MV-4-11 (cell line): ENCODE results near the gene PDE4DIP.
"Not testable (repeated sequence)": the region's sequence is repeated elsewhere in the genome, so short reads cannot be mapped to it uniquely, and the experiment has no call there.

Experiments
- DNase-seq: peaks from one replicate; lab custom pipeline; 2025; lab: John Stamatoyannopoulos, UW

The PDE4DIP gene

DNA sequence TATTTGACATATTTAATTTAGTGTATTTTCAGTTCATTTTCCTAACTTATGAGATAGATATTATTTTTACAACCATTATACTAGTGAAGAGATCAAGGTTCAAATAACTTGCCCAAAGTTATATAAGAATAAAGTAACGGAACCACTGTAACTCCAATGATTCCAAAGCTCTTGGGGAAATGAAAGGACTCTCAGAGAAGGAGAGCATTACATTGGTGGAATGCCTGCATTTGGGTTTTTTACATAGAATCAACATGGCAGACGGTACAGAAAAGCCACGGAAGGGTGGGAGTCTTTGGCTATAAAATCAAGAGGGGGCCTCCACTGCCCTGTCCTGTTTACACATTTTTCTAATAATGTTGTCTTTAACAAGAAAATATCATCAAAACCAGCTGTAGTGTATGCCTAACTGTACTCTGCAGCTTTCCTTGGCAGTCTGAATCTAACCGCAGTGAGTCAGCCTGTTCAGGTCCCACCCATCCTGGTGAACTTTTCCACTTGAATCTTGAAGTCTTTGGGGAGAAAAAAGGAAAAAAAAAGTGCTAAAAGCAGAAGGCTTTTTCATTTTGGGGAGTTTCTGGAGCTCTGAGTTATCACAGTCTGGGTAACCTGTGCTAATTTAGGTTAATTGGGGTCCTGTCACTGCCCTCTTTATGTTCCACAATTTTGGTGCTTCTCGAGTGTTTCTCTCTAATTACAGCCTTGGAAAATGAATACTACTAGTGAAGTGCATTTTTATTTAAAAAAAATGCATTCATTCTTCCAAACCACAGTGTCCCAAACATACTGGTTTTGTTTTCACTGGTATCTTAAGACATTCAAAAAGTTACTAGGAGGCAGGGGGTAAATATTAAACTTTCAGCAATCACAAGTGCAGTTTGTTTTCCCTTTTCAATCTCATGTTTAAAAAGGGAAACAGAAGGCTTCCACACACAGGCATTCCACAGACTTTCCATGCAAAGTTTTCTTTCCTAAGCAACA is 30.5 kb downstream of the PDE4DIP start:
- DNase-seq, result not testable (repeated sequence)

GRCh38 chr1:148879812-148880416 is 35.7 kb downstream of the PDE4DIP start:
- not testable (repeated sequence) for DNase-seq

DNA sequence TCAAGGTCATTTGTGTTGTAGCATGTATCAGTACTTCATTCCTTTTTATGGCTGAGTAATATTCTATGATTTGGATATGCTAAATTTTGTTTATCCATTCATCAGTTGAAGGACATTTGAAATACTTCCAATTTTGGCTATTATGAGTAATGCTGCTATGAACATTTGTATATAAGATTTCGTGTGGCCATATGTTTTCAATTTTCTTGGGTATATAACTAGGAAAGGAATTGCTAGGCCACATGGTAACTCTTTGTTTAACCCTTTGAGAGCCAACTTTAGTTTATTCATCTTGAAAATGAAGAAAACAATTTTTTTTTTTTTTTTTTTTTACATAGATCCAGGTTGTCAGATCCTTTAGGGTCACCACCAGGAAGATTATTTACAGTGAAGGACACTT is 37.0 kb downstream of the PDE4DIP start:
- DNase-seq, result not testable (repeated sequence)

DNA sequence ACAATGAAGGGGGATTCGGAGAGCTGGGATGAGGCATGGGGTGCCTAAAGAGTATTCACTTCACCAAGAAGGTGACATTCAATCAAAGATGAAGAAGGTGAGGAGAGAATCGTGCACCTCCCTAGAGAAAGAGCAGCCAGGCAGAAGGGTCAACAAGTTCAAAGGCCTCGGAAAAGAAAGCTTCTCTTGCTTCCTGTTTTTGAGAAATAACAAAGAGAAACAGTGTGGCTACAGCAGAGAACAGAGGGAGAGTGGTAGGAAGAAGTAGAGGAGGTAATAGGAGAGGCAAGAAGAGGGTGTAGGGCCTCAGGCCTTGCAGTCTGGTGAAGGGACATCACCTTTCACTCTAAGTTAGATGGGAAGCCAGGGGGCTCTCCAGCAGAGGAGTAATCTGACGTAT is 41.0 kb downstream of the PDE4DIP start:
- DNase-seq, result not testable (repeated sequence)

GRCh38 chr1:148886293-148886692 is 42.1 kb downstream of the PDE4DIP start:
- not testable (repeated sequence) for DNase-seq

- not testable (repeated sequence) for DNase-seq
Measured at GRCh38 chr1:148888597-148888996, 44.4 kb downstream of the PDE4DIP start.

DNA sequence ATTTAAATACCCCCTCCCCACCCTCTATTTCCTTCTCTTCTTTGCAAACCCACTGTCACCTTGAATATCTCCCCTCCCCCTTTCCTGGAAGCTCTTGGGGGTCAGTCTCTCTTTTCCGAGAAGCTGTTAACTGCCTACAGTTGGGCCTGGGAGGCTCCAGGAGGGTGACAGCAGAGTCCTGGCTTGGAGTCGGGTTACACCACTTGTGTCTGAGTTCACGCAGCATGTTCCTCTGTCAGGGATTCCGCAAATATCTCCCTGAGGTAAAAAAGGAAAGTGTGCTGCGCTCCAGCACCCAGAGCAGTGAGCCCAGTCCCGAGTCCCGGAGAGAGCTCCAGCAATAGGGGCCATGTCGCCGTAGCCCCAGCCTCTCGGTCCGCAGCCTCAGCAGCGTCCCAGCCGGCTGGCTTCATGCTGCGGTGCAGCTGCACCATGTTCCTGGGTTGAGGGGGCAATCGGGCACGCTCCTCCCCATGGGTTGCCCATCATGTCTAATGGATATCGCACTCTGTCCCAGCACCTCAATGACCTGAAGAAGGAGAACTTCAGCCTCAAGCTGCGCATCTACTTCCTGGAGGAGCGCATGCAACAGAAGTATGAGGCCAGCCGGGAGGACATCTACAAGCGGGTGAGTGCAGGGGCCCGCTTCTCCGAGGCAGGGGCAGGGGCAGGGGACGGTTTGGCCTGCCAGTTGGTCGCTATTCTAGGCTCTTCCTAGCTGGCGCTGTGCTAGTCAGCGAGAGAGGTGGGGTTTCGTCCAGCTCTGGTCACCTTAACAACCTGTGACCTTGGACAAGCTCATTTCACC is 45.2 kb downstream of the PDE4DIP start:
- not testable (repeated sequence) for DNase-seq

GRCh38 chr1:148890075-148890568 is 45.9 kb downstream of the PDE4DIP start:
- not testable (repeated sequence) for DNase-seq

DNA sequence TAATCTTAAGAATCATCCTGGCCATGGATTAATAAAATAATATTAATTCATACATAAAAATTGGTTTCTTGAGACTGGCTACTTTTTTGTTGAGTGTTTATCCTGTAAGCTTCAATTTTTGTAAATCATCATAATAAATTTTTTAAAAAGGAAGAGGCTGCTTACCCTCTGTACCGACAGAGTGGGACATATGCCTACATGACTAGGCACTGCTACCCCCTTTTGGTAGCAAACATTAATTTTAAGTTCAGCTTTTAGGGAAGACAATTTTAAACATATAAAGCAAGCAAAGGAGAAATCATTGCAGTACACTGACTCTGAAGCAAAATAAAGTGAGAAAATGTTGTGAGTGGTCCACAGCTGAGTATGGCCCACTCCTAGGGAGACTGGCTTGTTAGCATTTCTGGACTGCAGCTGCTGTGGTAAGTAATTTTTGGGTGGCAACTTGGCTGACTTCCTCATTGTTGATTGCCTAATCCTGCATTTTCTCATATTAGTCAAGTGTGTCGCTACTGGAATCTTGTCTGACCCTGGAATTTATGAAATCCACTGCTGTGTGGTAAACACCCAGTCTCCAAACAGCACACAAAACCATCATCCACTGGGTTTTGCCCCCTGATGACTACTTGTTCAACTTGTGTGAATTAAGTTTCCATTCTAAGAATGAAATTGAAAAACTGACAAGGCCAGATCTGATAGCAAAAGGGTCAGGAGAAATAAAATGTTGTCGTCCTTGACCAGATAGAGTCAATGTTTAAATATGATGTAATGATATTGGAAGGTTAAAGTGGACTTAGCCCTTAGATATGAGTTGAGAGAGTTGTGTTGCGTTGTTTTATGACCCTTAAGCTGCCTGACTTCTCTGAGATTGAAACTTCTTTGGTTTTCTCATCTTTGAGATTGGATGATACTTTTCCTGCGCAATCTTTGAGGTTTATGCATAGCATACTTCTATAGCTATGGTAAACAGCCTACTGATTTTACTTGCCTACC is 50.4 kb downstream of the PDE4DIP start:
- DNase-seq, result not testable (repeated sequence)

GRCh38 chr1:148900026-148900425 is 55.8 kb downstream of the PDE4DIP start:
- not testable (repeated sequence) for DNase-seq

- DNase-seq, result not testable (repeated sequence)
Measured at GRCh38 chr1:148900691-148901090, 56.5 kb downstream of the PDE4DIP start.

- DNase-seq, result not testable (repeated sequence)
Measured at GRCh38 chr1:148901150-148901952, 57.1 kb downstream of the PDE4DIP start.

GRCh38 chr1:148901953-148902341 is 57.7 kb downstream of the PDE4DIP start:
- DNase-seq, result not testable (repeated sequence)

- DNase-seq, result not testable (repeated sequence)
Measured at GRCh38 chr1:148909219-148909826, 65.1 kb downstream of the PDE4DIP start.

GRCh38 chr1:148911303-148911928 is 67.2 kb downstream of the PDE4DIP start:
- not testable (repeated sequence) for DNase-seq

DNA sequence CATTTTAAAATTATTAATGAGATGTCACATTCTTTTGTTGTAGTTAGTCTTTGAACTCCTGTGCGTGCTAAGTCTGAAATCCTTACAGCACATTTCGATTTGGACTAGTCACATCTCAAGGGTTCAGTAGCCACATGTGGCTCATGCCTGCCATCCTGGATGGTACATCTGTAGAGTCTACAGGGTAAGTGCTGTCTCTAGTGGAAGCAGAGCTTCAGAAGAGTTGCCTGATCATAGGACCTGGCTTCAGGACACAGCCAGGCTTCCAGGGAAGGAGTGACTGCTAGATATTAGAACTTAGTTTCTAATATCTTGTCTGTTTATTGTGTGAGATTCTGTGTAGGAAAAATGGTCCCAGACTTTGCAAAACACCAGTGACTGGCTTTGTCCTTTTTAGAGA is 72.0 kb downstream of the PDE4DIP start:
- DNase-seq, result not testable (repeated sequence)

- not testable (repeated sequence) for DNase-seq
Measured at GRCh38 chr1:148916695-148917348, 72.6 kb downstream of the PDE4DIP start.

GRCh38 chr1:148918836-148919447 is 74.7 kb downstream of the PDE4DIP start:
- DNase-seq, result not testable (repeated sequence)
